Adrenal gland (tissue), 19 donors: ENCODE measurements around the gene PCED1A. TPM values are rescaled to one million over a fixed set of nuclear protein-coding genes. Genes with fewer than 3 reads are reported as not detected.

Experiments used
- DNase-seq, 7 donors: peaks; one replicate each; pipeline ENCODE4 v3.0.0-alpha.2; 2019 to 2020
- H3K27ac ChIP-seq, 5 donors: fragments of 200-600 bp; sonication (generic) in 4 of 5; 1 replicate in 3 of 5; 2 replicates in 2 of 5; pipeline versions ENCODE4 v1.5.1 to v1.8.0; 2016 to 2020; ENCODE audit warnings: mild to moderate bottlenecking in 1 of 5
- H3K27me3 ChIP-seq: fragments of 200-600 bp; 2 replicates; pipeline ENCODE4 v1.8.0; 2021
- H3K36me3 ChIP-seq, 2 donors: fragments of 200-600 bp; replicated peaks in 1 of 2; 1 replicate in 1 of 2; 2 replicates in 1 of 2; pipeline versions ENCODE4 v1.5.1 to v1.8.0; 2018 to 2022
- H3K4me1 ChIP-seq, 2 donors: fragments of 200-600 bp; replicated peaks in 1 of 2; 1 replicate in 1 of 2; 2 replicates in 1 of 2; pipeline versions ENCODE4 v1.5.1 to v1.8.0; 2018 to 2021
- H3K4me3 ChIP-seq, 4 donors: fragments of 200-600 bp; sonication (generic) in 3 of 4; one replicate each; pipeline ENCODE4 v1.5.1; 2016 to 2018
- H3K9me3 ChIP-seq, 3 donors: fragments of 200-600 bp; sonication (generic) in 1 of 3; replicated peaks in 1 of 3; 1 replicate in 2 of 3; 2 replicates in 1 of 3; pipeline versions ENCODE4 v1.5.1 to v1.8.0; 2016 to 2021
- CTCF ChIP-seq, 6 experiments: fragments of 450-650 bp in 4 of 6; fragments of 200-600 bp in 2 of 6; sonication (generic) in 1 of 6; IDR thresholded peaks; 1 replicate in 5 of 6; 2 replicates in 1 of 6; pipeline versions ENCODE4 v1.5.1 to v1.8.0; 2016 to 2021; ENCODE audit warnings: antibody characterized with exemption in 6 of 6, mild to moderate bottlenecking in 2 of 6, moderate library complexity in 1 of 6
- POLR2A ChIP-seq, 2 donors: fragments of 450-650 bp; IDR thresholded peaks; one replicate each; pipeline ENCODE4 v1.6.1; 2017; ENCODE audit warnings: antibody characterized with exemption in 2 of 2, mild to moderate bottlenecking in 2 of 2, moderate library complexity in 1 of 2
- WGBS, 4 donors: extraction: QIAGEN DNeasy Blood & Tissue Kit in 2 of 4; methylation state at CpG; one replicate each; pipeline versions ENCODE4 v1.1.5 to v1.1.7; 2013 to 2017; 5-methylcytosine and 5-hydroxymethylcytosine counted together
- intact Hi-C, 2 donors: fragments of 100-400 bp; cut with DNase I; formaldehyde crosslinking; loops; one replicate each; pipeline versions ENCODE4 v1.14.1 to v1.15.0; 2022 to 2023
- long read RNA-seq, 10 donors: library from polyadenylated mRNA in 3 of 10; unstranded in 2 of 10; stranded (forward) in 1 of 10; transcript quantifications; one replicate each; pipeline ENCODE4 v2.0.0 and lab custom pipeline, GENCODE V29; 2021 to 2026
- polyA plus RNA-seq, 3 donors: library from polyadenylated mRNA; stranded (reverse); fragments of 200-250 nt in 2 of 3; fragments of 350-450 nt in 1 of 3; fragmentation: Illumina TruSeq in 1 of 3; extraction: RNeasy Lipid Tissue Mini Kit (QIAGEN cat#74804) in 1 of 3; gene quantifications; one replicate each; pipeline ENCODE4 v1.2.3, GENCODE V29; 2013 to 2014
- total RNA-seq, 9 donors: library from RNA; depleted of rRNA in 4 of 9; stranded (reverse); fragments of >200 nt in 4 of 9; fragments of 120-200 nt in 1 of 9; fragmentation: NEBNext Ultra II Directional in 1 of 9; extraction: Animal tissue kit (Norgen Biotek cat#: 25700) in 1 of 9; gene quantifications; one replicate each; pipeline versions ENCODE4 v1.1.0 to v1.2.4, GENCODE V29; 2013 to 2023
- donor health status: healthy with polysubstance abuse.
- donor health status: Bipolar disorder and iron deficiency.
- donor health status: DM: yes; HTN: yes; CAD: no.
- donor health status: DM: no; HTN: no; CAD: no.
- donor health status: DM: no; HTN: no; CAD: no.
- donor health status: DM: yes; HTN: yes; CAD: no.

Gene PCED1A
- total RNA-seq = 10 to 100 TPM; 16.8 to 65.8 (median 46.3) TPM
- 100 to 1,000 TPM in 2 of 3 donors, 1 to 10 TPM in 1; 9.6 to 244 (median 129) TPM for polyA plus RNA-seq
- long read RNA-seq, donor 1, partial matches to known transcripts = 25 of 34 reads
- long read RNA-seq, donor 1, other reads (novel, unspliced or antisense) = 7 of 34 reads
- long read RNA-seq, donor 2, partial matches to known transcripts = 21 of 23 reads
- long read RNA-seq, donor 2, other reads (novel, unspliced or antisense) = 0 of 23 reads
- long read RNA-seq, donor 3, partial matches to known transcripts = 5 of 6 reads
- long read RNA-seq, donor 3, other reads (novel, unspliced or antisense) = 0 of 6 reads
- long read RNA-seq, donor 4, partial matches to known transcripts = 2 of 5 reads
- long read RNA-seq, donor 4, other reads (novel, unspliced or antisense) = 1 of 5 reads
- long read RNA-seq, donor 5, transcript PCED1A-202 (8 exons, 2,016 nt) = major isoform, 59 of 105 reads
- long read RNA-seq, donor 5, partial matches to known transcripts = 17 of 105 reads
- long read RNA-seq, donor 5, other reads (novel, unspliced or antisense) = 28 of 105 reads
- long read RNA-seq, donor 6, partial matches to known transcripts = 0 of 8 reads
- long read RNA-seq, donor 6, other reads (novel, unspliced or antisense) = 4 of 8 reads
- long read RNA-seq, donor 7, partial matches to known transcripts = 29 of 31 reads
- long read RNA-seq, donor 7, other reads (novel, unspliced or antisense) = 0 of 31 reads
- long read RNA-seq, donor 8, partial matches to known transcripts = 91 of 104 reads
- long read RNA-seq, donor 8, other reads (novel, unspliced or antisense) = 11 of 104 reads
- long read RNA-seq, donor 9, partial matches to known transcripts = 48 of 49 reads
- long read RNA-seq, donor 9, other reads (novel, unspliced or antisense) = 0 of 49 reads
- long read RNA-seq, donor 10, partial matches to known transcripts = 42 of 48 reads
- long read RNA-seq, donor 10, other reads (novel, unspliced or antisense) = 5 of 48 reads

- H3K27ac ChIP-seq = peak within 1 kb of the TSS; percentile 61 to 94 (median 83)
- 0 to 3% (median 2%) methylated on average over 1 to 98 of the region's 98 CpGs; no CpG with 5 or more reads in 1 of the 4 donors for WGBS, 4 donors
- H3K27me3 ChIP-seq = no peaks in the 10 kb centered on the region
- H3K36me3 ChIP-seq = no peaks in the 10 kb centered on the region
- peak; percentile 83 to 92 (median 89) for DNase-seq
- no peaks in the 10 kb centered on the region for H3K9me3 ChIP-seq
- TF ChIP-seq POLR2A (IDR thresholded peaks at IDR 0.05) (peak; percentile 40 to 50), CTCF (IDR thresholded peaks at IDR 0.05) (no peak)
- intact Hi-C loops = no loop called here
- peak within 1 kb of the TSS; percentile 67 to 81 (median 70) for H3K4me3 ChIP-seq
- H3K4me1 ChIP-seq = peaks cover 12 to 17% of the 10 kb centered on the region in 2 donors
Measured at GRCh38 chr20:2840138-2840966, at the start of gene PCED1A, which contains the start of gene VPS16. PCED1A (minus strand) TSS chr20:2840655; CDS start chr20:2839912, 743 bp downstream. VPS16 (plus strand) TSS chr20:2840745; CDS start chr20:2840775, 30 bp downstream.

- H3K4me3 ChIP-seq = no peak overlapping the region
- H3K36me3 ChIP-seq = no peaks in the 10 kb centered on the region
- H3K4me1 ChIP-seq = peaks cover 11 to 28% of the 10 kb centered on the region in 2 donors
- H3K9me3 ChIP-seq = no peaks in the 10 kb centered on the region
- TF ChIP-seq POLR2A (IDR thresholded peaks at IDR 0.05) = no peak
- TF ChIP-seq CTCF (IDR thresholded peaks at IDR 0.05) = no peak
- 81 to 92% (median 85%) methylated on average over 3 of the region's 3 CpGs for WGBS, 4 donors
- intact Hi-C loops = no loop called here
- no peaks in the 10 kb centered on the region for H3K27me3 ChIP-seq
- H3K27ac ChIP-seq = no peak overlapping the region
- no peak for DNase-seq
Measured at GRCh38 chr20:2889797-2890196, 49.3 kb upstream of the PCED1A start.

GRCh38 chr20:2889209-2889608 lies 48.8 kb upstream of the PCED1A start:
- intact Hi-C loops = no loop called here
- Histone ChIP-seq H3K27me3 (no peaks in the 10 kb centered on the region), H3K4me1 (peaks cover 11 to 28% of the 10 kb centered on the region in 2 donors), H3K9me3 (no peaks in the 10 kb centered on the region), H3K27ac (no peak overlapping the region), H3K4me3 (no peak overlapping the region), H3K36me3 (no peaks in the 10 kb centered on the region)
- WGBS, 4 donors = 82 to 97% (median 94%) methylated on average over 1 of the region's 1 CpG
- TF ChIP-seq CTCF (IDR thresholded peaks at IDR 0.05) (no peak), POLR2A (IDR thresholded peaks at IDR 0.05) (no peak)
- no peak for DNase-seq
